ENCODE results near the gene CYLD. TPM values are rescaled to one million over a fixed set of nuclear protein-coding genes. Genes with fewer than 3 reads are reported as not detected.

Gene CYLD
- total RNA-seq, 3 donors from 2014 or later = 40.6 to 62.9 (median 43.4) TPM

GRCh38 chr16:50776037-50776436 lies 34.2 kb downstream of the CYLD start:
- no peaks in the 10 kb centered on the region for H3K9me3 ChIP-seq
- intact Hi-C loops (cut with DNase I; ENCODE audit: low total_unique reads) = no loop called here
- no peak for DNase-seq (ENCODE audit: low spot score in 2 of 2)
- no peak overlapping the region for H3K27ac ChIP-seq
- H3K4me3 ChIP-seq = no peak overlapping the region
- H3K4me1 ChIP-seq = no peaks in the 10 kb centered on the region
- no peaks in the 10 kb centered on the region for H3K36me3 ChIP-seq
- no peak for TF ChIP-seq POLR2AphosphoS5 (IDR thresholded peaks at IDR 0.05)
- no peak for TF ChIP-seq CTCF (IDR thresholded peaks at IDR 0.05)
- no peak for TF ChIP-seq POLR2A (IDR thresholded peaks at IDR 0.05)
- H3K27me3 ChIP-seq = no peaks in the 10 kb centered on the region

- TF ChIP-seq CTCF (IDR thresholded peaks at IDR 0.05) = no peak
- TF ChIP-seq POLR2AphosphoS5 (IDR thresholded peaks at IDR 0.05) = no peak
- TF ChIP-seq POLR2A (IDR thresholded peaks at IDR 0.05) = no peak
- H3K36me3 ChIP-seq = no peaks in the 10 kb centered on the region
- DNase-seq (ENCODE audit: low spot score in 2 of 2) = no peak
Observed at GRCh38 chr16:50778284-50779163, 36.6 kb downstream of the CYLD start.

GRCh38 chr16:50781043-50781442 lies 39.2 kb downstream of the CYLD start:
- Histone ChIP-seq H3K27ac (no peak overlapping the region), H3K4me3 (no peak overlapping the region), H3K36me3 (no peaks in the 10 kb centered on the region), H3K27me3 (no peaks in the 10 kb centered on the region), H3K4me1 (no peaks in the 10 kb centered on the region), H3K9me3 (no peaks in the 10 kb centered on the region)
- intact Hi-C loops (cut with DNase I; ENCODE audit: low total_unique reads) = no loop called here
- no peak for DNase-seq (ENCODE audit: low spot score in 2 of 2)
- TF ChIP-seq POLR2A (IDR thresholded peaks at IDR 0.05) (no peak), CTCF (IDR thresholded peaks at IDR 0.05) (no peak), POLR2AphosphoS5 (IDR thresholded peaks at IDR 0.05) (no peak)

More at GRCh38 chr16:50778284-50779163, 36.6 kb downstream of the CYLD start:
- Histone ChIP-seq H3K27ac (no peak overlapping the region), H3K27me3 (no peaks in the 10 kb centered on the region), H3K4me3 (no peak overlapping the region), H3K4me1 (no peaks in the 10 kb centered on the region), H3K9me3 (no peaks in the 10 kb centered on the region)
- intact Hi-C loops (cut with DNase I; ENCODE audit: low total_unique reads) = no loop called here

GRCh38 chr16:50781518-50781917 lies 39.6 kb downstream of the CYLD start:
- TF ChIP-seq POLR2AphosphoS5 (IDR thresholded peaks at IDR 0.05) (no peak), CTCF (IDR thresholded peaks at IDR 0.05) (no peak), POLR2A (IDR thresholded peaks at IDR 0.05) (no peak)
- no peak for DNase-seq (ENCODE audit: low spot score in 2 of 2)
- intact Hi-C loops (cut with DNase I; ENCODE audit: low total_unique reads) = no loop called here
- Histone ChIP-seq H3K9me3 (no peaks in the 10 kb centered on the region), H3K4me1 (no peaks in the 10 kb centered on the region), H3K27me3 (no peaks in the 10 kb centered on the region), H3K36me3 (no peaks in the 10 kb centered on the region), H3K4me3 (no peak overlapping the region), H3K27ac (no peak overlapping the region)

- TF ChIP-seq POLR2AphosphoS5 (IDR thresholded peaks at IDR 0.05) = no peak
- no peak for TF ChIP-seq POLR2A (IDR thresholded peaks at IDR 0.05)
- no peak for TF ChIP-seq CTCF (IDR thresholded peaks at IDR 0.05)
- intact Hi-C loops (cut with DNase I; ENCODE audit: low total_unique reads) = no loop called here
- no peak overlapping the region for H3K4me3 ChIP-seq
- no peaks in the 10 kb centered on the region for H3K9me3 ChIP-seq
- no peak for DNase-seq (ENCODE audit: low spot score in 2 of 2)
- peaks cover 17% of the 10 kb centered on the region for H3K36me3 ChIP-seq
- H3K27ac ChIP-seq = no peak overlapping the region
- no peaks in the 10 kb centered on the region for H3K27me3 ChIP-seq
- H3K4me1 ChIP-seq = no peaks in the 10 kb centered on the region
Observed at GRCh38 chr16:50789757-50790156, 47.9 kb downstream of the CYLD start.
